ENCODE data around the gene MTHFS.
A peak's percentile ranks its signal among the peaks of the same experiment; 100 is the strongest.
"Not testable (repeated sequence)": the region's sequence is repeated elsewhere in the genome, so short reads cannot be mapped to it uniquely, and the experiment has no call there.

The MTHFS gene

DNA sequence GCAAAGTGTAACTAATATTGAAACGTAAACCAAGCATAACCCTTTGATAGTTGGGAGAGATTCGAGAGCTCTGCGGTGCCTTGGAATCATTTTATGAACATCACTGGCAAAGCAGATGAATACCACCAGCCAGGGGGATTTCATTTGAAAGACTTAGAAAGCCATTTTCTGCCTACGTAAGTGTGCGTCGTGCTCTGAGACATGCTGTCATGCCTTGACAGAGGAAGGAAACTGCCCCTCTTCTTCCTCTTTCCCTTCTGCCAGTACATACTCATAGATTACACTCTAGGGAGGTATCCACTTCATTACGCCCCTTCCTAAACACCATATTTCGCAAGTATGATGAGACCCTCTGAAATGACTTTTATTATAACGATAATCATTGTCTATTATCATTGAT is 3.3 kb upstream of the MTHFS start:
- H2BK15ac ChIP-seq (ENCODE audit: low read depth, poor library complexity, severe bottlenecking): no peak overlapping the region
- H2BK120ac ChIP-seq (ENCODE audit: low read depth, low read length): no peak overlapping the region
- no peak overlapping the region for H3K9ac ChIP-seq (ENCODE audit: low read length)
- no peaks in the 10 kb centered on the region for H3K9me3 ChIP-seq (ENCODE audit: control insufficient read depth, low read length)
- no peak overlapping the region for H3K4ac ChIP-seq (ENCODE audit: low read depth in 1 of 2, low read length in 2 of 2)
- H4K8ac ChIP-seq (ENCODE audit: low read length): no peak overlapping the region
- H3K79me1 ChIP-seq (replicated peaks; ENCODE audit: low read length, poor library complexity, severe bottlenecking): peaks cover 12% of the 10 kb centered on the region
- H2AFZ ChIP-seq (ENCODE audit: low read depth, low read length): no peak overlapping the region
- no peak overlapping the region for H3K4me2 ChIP-seq (ENCODE audit: low read length, poor library complexity, severe bottlenecking)
- H2AK5ac ChIP-seq (ENCODE audit: low read length, severe bottlenecking): no peak overlapping the region
- WGBS: 97% methylated on average over 8 of the region's 9 CpGs
- H3K27me3 ChIP-seq (ENCODE audit: control insufficient read depth in 1 of 2, insufficient read depth in 1 of 2, low read length in 2 of 2): no peaks in the 10 kb centered on the region
- no peak overlapping the region for H3K18ac ChIP-seq (ENCODE audit: low read depth in 1 of 2, low read length in 2 of 2)
- H3K14ac ChIP-seq (ENCODE audit: low read length in 2 of 2): no peak overlapping the region
- no peak overlapping the region for H3K23ac ChIP-seq (ENCODE audit: low read length in 2 of 2)
- DNase-seq: no peak
- no peak overlapping the region for H3K27ac ChIP-seq (ENCODE audit: low read length, poor library complexity, severe bottlenecking)
- no peak overlapping the region for H3K4me3 ChIP-seq (ENCODE audit: insufficient read depth in 1 of 2, low read depth in 1 of 2, low read length in 2 of 2)
- H2BK5ac ChIP-seq (ENCODE audit: low read depth, low read length, poor library complexity, severe bottlenecking): no peak overlapping the region
- H3K4me1 ChIP-seq (ENCODE audit: control insufficient read depth, insufficient read depth, low read depth, low read length): no peaks in the 10 kb centered on the region
- H4K91ac ChIP-seq (ENCODE audit: low read length): no peak overlapping the region
- H2BK12ac ChIP-seq (ENCODE audit: low read length in 2 of 2): no peak overlapping the region
- H3K36me3 ChIP-seq (ENCODE audit: control insufficient read depth in 1 of 2, insufficient read depth in 2 of 2, low read depth in 1 of 2, low read length in 2 of 2): no peaks in the 10 kb centered on the region

DNA sequence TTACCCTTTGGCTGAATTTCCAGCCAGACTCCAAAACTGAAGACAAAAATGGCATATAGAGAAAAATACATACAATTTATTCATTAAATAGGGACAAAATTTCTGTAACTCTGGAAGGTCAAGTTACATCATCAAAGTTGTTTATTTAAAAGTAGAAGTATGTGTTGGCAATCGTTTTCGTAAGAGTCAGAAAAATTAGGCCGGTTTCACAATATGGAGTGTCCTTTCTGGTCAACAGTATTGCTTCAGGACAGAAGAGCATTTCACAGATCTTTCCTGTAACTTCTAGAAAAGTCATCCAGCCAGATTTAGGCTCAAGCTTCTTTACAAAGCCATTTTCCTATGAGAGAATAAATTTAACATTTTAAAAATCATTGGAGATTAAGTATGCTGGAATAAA is 2.0 kb upstream of the MTHFS start:
- H3K36me3 ChIP-seq (ENCODE audit: control insufficient read depth in 1 of 2, insufficient read depth in 2 of 2, low read depth in 1 of 2, low read length in 2 of 2); H2AFZ ChIP-seq (ENCODE audit: low read depth, low read length); H3K4ac ChIP-seq (ENCODE audit: low read depth in 1 of 2, low read length in 2 of 2); H3K23ac ChIP-seq (ENCODE audit: low read length in 2 of 2); H2BK120ac ChIP-seq (ENCODE audit: low read depth, low read length); H3K4me3 ChIP-seq (ENCODE audit: insufficient read depth in 1 of 2, low read depth in 1 of 2, low read length in 2 of 2); H3K27me3 ChIP-seq (ENCODE audit: control insufficient read depth in 1 of 2, insufficient read depth in 1 of 2, low read length in 2 of 2); H3K4me2 ChIP-seq (ENCODE audit: low read length, poor library complexity, severe bottlenecking); H2BK15ac ChIP-seq (ENCODE audit: low read depth, poor library complexity, severe bottlenecking); H4K91ac ChIP-seq (ENCODE audit: low read length); H3K14ac ChIP-seq (ENCODE audit: low read length in 2 of 2); H2BK12ac ChIP-seq (ENCODE audit: low read length in 2 of 2); H2BK5ac ChIP-seq (ENCODE audit: low read depth, low read length, poor library complexity, severe bottlenecking); H3K9me3 ChIP-seq (ENCODE audit: control insufficient read depth, low read length); H2AK5ac ChIP-seq (ENCODE audit: low read length, severe bottlenecking); H3K27ac ChIP-seq (ENCODE audit: low read length, poor library complexity, severe bottlenecking); H4K8ac ChIP-seq (ENCODE audit: low read length); H3K4me1 ChIP-seq (ENCODE audit: control insufficient read depth, insufficient read depth, low read depth, low read length); H3K18ac ChIP-seq (ENCODE audit: low read depth in 1 of 2, low read length in 2 of 2): not testable (repeated sequence)
- peak; percentile 84 for DNase-seq
- WGBS: 30% methylated on average over 3 of the region's 3 CpGs
- peaks cover 13% of the 10 kb centered on the region for H3K79me1 ChIP-seq (replicated peaks; ENCODE audit: low read length, poor library complexity, severe bottlenecking)
- H3K9ac ChIP-seq (ENCODE audit: low read length): peak overlapping the region; percentile 78

DNA sequence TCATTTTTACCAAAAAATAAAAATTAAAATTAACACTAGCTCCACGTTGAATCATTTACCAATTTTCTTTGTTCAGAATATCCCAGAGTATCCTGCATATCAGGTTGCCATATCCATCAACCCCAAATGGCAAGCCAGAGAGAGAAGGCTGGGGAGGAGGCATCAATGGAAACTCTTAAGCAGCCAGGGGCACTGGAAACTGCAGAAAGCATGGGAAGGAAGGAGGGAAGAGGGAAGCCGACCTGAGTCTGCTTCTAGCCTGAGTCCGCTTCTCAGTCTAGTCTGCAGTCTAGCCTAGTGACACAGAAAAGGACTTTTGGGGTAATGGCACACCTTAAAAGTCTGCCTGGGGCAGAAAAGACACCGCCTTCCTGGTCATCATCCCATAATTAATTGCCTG is 1.6 kb upstream of the MTHFS start:
- Histone ChIP-seq H3K18ac (ENCODE audit: low read depth in 1 of 2, low read length in 2 of 2) (peak overlapping the region; percentile 19 to 21), H2AK5ac (ENCODE audit: low read length, severe bottlenecking) (peak overlapping the region; percentile 59), H2BK15ac (ENCODE audit: low read depth, poor library complexity, severe bottlenecking) (no peak overlapping the region), H4K91ac (ENCODE audit: low read length) (peak overlapping the region; percentile 39), H2BK12ac (ENCODE audit: low read length in 2 of 2) (peak overlapping the region in 1 of 2 experiments; percentile 57), H3K14ac (ENCODE audit: low read length in 2 of 2) (no peak overlapping the region), H3K9me3 (ENCODE audit: control insufficient read depth, low read length) (no peaks in the 10 kb centered on the region), H3K4me2 (ENCODE audit: low read length, poor library complexity, severe bottlenecking) (no peak overlapping the region), H3K27ac (ENCODE audit: low read length, poor library complexity, severe bottlenecking) (no peak overlapping the region), H3K36me3 (ENCODE audit: control insufficient read depth in 1 of 2, insufficient read depth in 2 of 2, low read depth in 1 of 2, low read length in 2 of 2) (no peaks in the 10 kb centered on the region), H2AFZ (ENCODE audit: low read depth, low read length) (no peak overlapping the region), H3K79me1 (replicated peaks; ENCODE audit: low read length, poor library complexity, severe bottlenecking) (peaks cover 13% of the 10 kb centered on the region), H3K23ac (ENCODE audit: low read length in 2 of 2) (no peak overlapping the region), H3K4me1 (ENCODE audit: control insufficient read depth, insufficient read depth, low read depth, low read length) (no peaks in the 10 kb centered on the region), H3K4ac (ENCODE audit: low read depth in 1 of 2, low read length in 2 of 2) (no peak overlapping the region), H3K9ac (ENCODE audit: low read length) (peak overlapping the region; percentile 78), H2BK120ac (ENCODE audit: low read depth, low read length) (no peak overlapping the region), H4K8ac (ENCODE audit: low read length) (no peak overlapping the region), H2BK5ac (ENCODE audit: low read depth, low read length, poor library complexity, severe bottlenecking) (no peak overlapping the region), H3K27me3 (ENCODE audit: control insufficient read depth in 1 of 2, insufficient read depth in 1 of 2, low read length in 2 of 2) (no peaks in the 10 kb centered on the region), H3K4me3 (ENCODE audit: insufficient read depth in 1 of 2, low read depth in 1 of 2, low read length in 2 of 2) (no peak overlapping the region)
- 98% methylated on average over 4 of the region's 4 CpGs for WGBS
- DNase-seq: no peak

DNA sequence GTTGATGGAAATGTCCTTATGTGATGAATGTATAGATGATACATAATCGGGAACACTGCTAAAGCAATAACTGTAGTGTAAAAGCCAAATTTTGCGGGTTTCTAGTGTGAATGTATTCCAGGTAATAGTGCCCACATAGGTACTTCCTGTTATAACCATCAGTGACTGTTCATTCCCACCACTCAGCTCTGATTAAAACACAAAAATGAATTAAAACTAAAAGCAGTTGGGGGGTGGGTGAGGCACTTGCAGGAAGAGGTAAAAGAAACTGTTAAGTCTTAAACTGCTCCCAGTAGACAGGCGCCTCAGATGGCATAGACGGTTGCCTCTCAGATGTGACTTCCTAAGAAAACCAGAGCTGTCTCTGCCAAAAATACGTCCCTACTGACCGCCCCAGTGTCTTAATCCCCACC is 893 bp upstream of the MTHFS start:
- Histone ChIP-seq H3K4ac (ENCODE audit: low read depth in 1 of 2, low read length in 2 of 2) (no peak overlapping the region), H3K27ac (ENCODE audit: low read length, poor library complexity, severe bottlenecking) (no peak overlapping the region), H3K9ac (ENCODE audit: low read length) (peak overlapping the region; percentile 96), H3K36me3 (ENCODE audit: control insufficient read depth in 1 of 2, insufficient read depth in 2 of 2, low read depth in 1 of 2, low read length in 2 of 2) (no peaks in the 10 kb centered on the region), H4K8ac (ENCODE audit: low read length) (no peak overlapping the region), H3K14ac (ENCODE audit: low read length in 2 of 2) (no peak overlapping the region), H3K4me1 (ENCODE audit: control insufficient read depth, insufficient read depth, low read depth, low read length) (no peaks in the 10 kb centered on the region), H2BK5ac (ENCODE audit: low read depth, low read length, poor library complexity, severe bottlenecking) (no peak overlapping the region), H3K4me3 (ENCODE audit: insufficient read depth in 1 of 2, low read depth in 1 of 2, low read length in 2 of 2) (peak overlapping the region in 1 of 2 experiments; percentile 86), H3K9me3 (ENCODE audit: control insufficient read depth, low read length) (no peaks in the 10 kb centered on the region), H3K18ac (ENCODE audit: low read depth in 1 of 2, low read length in 2 of 2) (no peak overlapping the region), H3K79me1 (replicated peaks; ENCODE audit: low read length, poor library complexity, severe bottlenecking) (peaks cover 13% of the 10 kb centered on the region), H2BK15ac (ENCODE audit: low read depth, poor library complexity, severe bottlenecking) (no peak overlapping the region), H2BK120ac (ENCODE audit: low read depth, low read length) (no peak overlapping the region), H3K4me2 (ENCODE audit: low read length, poor library complexity, severe bottlenecking) (no peak overlapping the region), H3K27me3 (ENCODE audit: control insufficient read depth in 1 of 2, insufficient read depth in 1 of 2, low read length in 2 of 2) (no peaks in the 10 kb centered on the region), H2BK12ac (ENCODE audit: low read length in 2 of 2) (no peak overlapping the region), H3K23ac (ENCODE audit: low read length in 2 of 2) (no peak overlapping the region), H2AFZ (ENCODE audit: low read depth, low read length) (no peak overlapping the region), H2AK5ac (ENCODE audit: low read length, severe bottlenecking) (no peak overlapping the region), H4K91ac (ENCODE audit: low read length) (no peak overlapping the region)
- no peak for DNase-seq
- 97% methylated on average over 4 of the region's 6 CpGs for WGBS
